Measurements from ENCODE around the gene CDC7. TPM values are rescaled to one million over a fixed set of nuclear protein-coding genes. Genes with fewer than 3 reads are reported as not detected.
"Not testable (repeated sequence)": the region's sequence is repeated elsewhere in the genome, so short reads cannot be mapped to it uniquely, and the experiment has no call there.

The CDC7 gene
- polyA plus RNA-seq, 1 donor (not counting 4 experiments of a cell fraction or from before 2014, with no cell fraction given) = 8.1 TPM

DNA sequence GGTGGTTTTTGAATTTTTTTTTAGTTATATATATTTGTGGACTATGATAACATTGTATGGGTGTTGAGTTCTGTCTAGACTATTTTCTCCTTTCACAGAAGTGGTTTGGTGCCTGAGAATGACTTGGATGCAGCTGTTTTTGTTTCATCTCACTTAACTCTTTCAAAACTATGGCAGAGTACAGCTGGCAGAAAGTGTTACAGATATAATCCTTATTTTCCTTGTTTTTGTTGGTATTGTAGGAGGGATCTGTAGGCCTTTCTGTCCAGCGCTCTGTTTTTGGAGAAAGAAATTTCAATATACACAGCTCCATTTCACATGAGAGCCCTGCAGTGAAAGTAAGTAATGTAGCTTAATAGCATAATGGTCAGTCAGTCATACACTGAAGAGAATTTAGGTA is 13.1 kb downstream of the CDC7 start:
- no peak for TF ChIP-seq EZH2 (IDR thresholded peaks at IDR 0.05; ENCODE audit: low read length)
- TF ChIP-seq, protein P1, sequence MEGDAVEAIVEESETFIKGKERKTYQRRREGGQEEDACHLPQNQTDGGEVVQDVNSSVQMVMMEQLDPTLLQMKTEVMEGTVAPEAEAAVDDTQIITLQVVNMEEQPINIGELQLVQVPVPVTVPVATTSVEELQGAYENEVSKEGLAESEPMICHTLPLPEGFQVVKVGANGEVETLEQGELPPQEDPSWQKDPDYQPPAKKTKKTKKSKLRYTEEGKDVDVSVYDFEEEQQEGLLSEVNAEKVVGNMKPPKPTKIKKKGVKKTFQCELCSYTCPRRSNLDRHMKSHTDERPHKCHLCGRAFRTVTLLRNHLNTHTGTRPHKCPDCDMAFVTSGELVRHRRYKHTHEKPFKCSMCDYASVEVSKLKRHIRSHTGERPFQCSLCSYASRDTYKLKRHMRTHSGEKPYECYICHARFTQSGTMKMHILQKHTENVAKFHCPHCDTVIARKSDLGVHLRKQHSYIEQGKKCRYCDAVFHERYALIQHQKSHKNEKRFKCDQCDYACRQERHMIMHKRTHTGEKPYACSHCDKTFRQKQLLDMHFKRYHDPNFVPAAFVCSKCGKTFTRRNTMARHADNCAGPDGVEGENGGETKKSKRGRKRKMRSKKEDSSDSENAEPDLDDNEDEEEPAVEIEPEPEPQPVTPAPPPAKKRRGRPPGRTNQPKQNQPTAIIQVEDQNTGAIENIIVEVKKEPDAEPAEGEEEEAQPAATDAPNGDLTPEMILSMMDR (optimal IDR thresholded peaks at IDR 0.05 in 1 of 3, IDR thresholded peaks at IDR 0.05 in 1 of 3, conservative IDR thresholded peaks at IDR 0.05 in 1 of 3; ENCODE audit: extremely low read depth in 1 of 3, insufficient read depth in 2 of 3, low read length in 3 of 3) = no peak
- no peaks in the 10 kb centered on the region for H3K9me3 ChIP-seq (ENCODE audit: control insufficient read depth, low read depth, low read length)
- H3K4me2 ChIP-seq (ENCODE audit: control insufficient read depth, extremely low read depth, insufficient read depth, low read depth, low read length) = no peak overlapping the region
- dilution Hi-C loops (cut with MboI; ENCODE audit: extremely low pct_ligation_motif_present, low sequenced_read_pairs) = no loop called here
- no peaks in the 10 kb centered on the region for H4K20me1 ChIP-seq (ENCODE audit: control insufficient read depth, extremely low read depth, insufficient read depth, low read length)
- H3K9ac ChIP-seq (ENCODE audit: control insufficient read depth, extremely low read depth, insufficient read depth, low read length) = no peak overlapping the region
- H3K27ac ChIP-seq (ENCODE audit: control insufficient read depth, insufficient read depth, low read length) = no peak overlapping the region
- no peak overlapping the region for H2AFZ ChIP-seq (ENCODE audit: control insufficient read depth, low read length)
- no peaks in the 10 kb centered on the region for H3K9me1 ChIP-seq (ENCODE audit: control insufficient read depth, extremely low read depth, insufficient read depth, low read length)
- H3K79me2 ChIP-seq (ENCODE audit: control insufficient read depth, insufficient read depth, low read length) = no peaks in the 10 kb centered on the region
- H3K4me1 ChIP-seq (ENCODE audit: control insufficient read depth, extremely low read depth, insufficient read depth, low read length) = no peaks in the 10 kb centered on the region
- no peaks in the 10 kb centered on the region for H3K27me3 ChIP-seq (ENCODE audit: control insufficient read depth, extremely low read depth, insufficient read depth, low read length)
- H3K36me3 ChIP-seq (ENCODE audit: control insufficient read depth in 2 of 2, extremely low read depth in 1 of 2, insufficient read depth in 2 of 2, low read length in 2 of 2) = peaks cover 0 to 9% of the 10 kb centered on the region in 2 experiments
- DNase-seq (ENCODE audit: low read depth, low spot score) = no peak
- no peak for FAIRE-seq
- H3K4me3 ChIP-seq (ENCODE audit: control insufficient read depth in 2 of 3, extremely low read depth in 1 of 3, insufficient read depth in 2 of 3, low read depth in 1 of 3, low read length in 3 of 3) = no peak overlapping the region

DNA sequence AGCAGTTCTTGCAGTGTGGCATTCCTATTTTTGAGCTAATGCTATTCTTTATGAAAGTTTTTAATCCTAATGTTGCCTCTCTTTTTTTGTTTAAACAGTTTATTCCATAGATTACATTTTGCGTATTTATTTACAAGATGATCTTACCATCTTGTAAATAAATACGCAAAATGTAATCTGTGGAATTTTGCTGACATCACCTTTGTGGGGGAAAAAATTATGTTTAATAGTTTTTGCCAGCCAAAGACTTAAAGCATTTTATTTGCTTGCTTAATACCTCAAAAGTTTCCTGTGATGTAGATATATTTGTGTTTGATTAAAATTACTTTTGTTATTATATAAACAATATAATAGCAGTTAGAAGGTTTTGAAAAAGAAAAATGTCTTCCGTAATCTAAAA is 15.3 kb downstream of the CDC7 start:
- Histone ChIP-seq H3K4me1 (ENCODE audit: control insufficient read depth, extremely low read depth, insufficient read depth, low read length) (no peaks in the 10 kb centered on the region), H3K9me1 (ENCODE audit: control insufficient read depth, extremely low read depth, insufficient read depth, low read length) (no peaks in the 10 kb centered on the region), H3K79me2 (ENCODE audit: control insufficient read depth, insufficient read depth, low read length) (no peaks in the 10 kb centered on the region), H3K4me2 (ENCODE audit: control insufficient read depth, extremely low read depth, insufficient read depth, low read depth, low read length) (no peak overlapping the region), H3K9me3 (ENCODE audit: control insufficient read depth, low read depth, low read length) (no peaks in the 10 kb centered on the region), H3K27ac (ENCODE audit: control insufficient read depth, insufficient read depth, low read length) (no peak overlapping the region), H3K36me3 (ENCODE audit: control insufficient read depth in 2 of 2, extremely low read depth in 1 of 2, insufficient read depth in 2 of 2, low read length in 2 of 2) (peaks cover 0 to 7% of the 10 kb centered on the region in 2 experiments), H3K9ac (ENCODE audit: control insufficient read depth, extremely low read depth, insufficient read depth, low read length) (no peak overlapping the region), H3K4me3 (ENCODE audit: control insufficient read depth in 2 of 3, extremely low read depth in 1 of 3, insufficient read depth in 2 of 3, low read depth in 1 of 3, low read length in 3 of 3) (no peak overlapping the region), H3K27me3 (ENCODE audit: control insufficient read depth, extremely low read depth, insufficient read depth, low read length) (no peaks in the 10 kb centered on the region), H4K20me1 (ENCODE audit: control insufficient read depth, extremely low read depth, insufficient read depth, low read length) (no peaks in the 10 kb centered on the region), H2AFZ (ENCODE audit: control insufficient read depth, low read length) (no peak overlapping the region)
- FAIRE-seq = no peak
- TF ChIP-seq EZH2 (IDR thresholded peaks at IDR 0.05; ENCODE audit: low read length) = no peak
- TF ChIP-seq, protein P1 (optimal IDR thresholded peaks at IDR 0.05 in 1 of 3, IDR thresholded peaks at IDR 0.05 in 1 of 3, conservative IDR thresholded peaks at IDR 0.05 in 1 of 3; ENCODE audit: extremely low read depth in 1 of 3, insufficient read depth in 2 of 3, low read length in 3 of 3) = no peak
- no peak for DNase-seq (ENCODE audit: low read depth, low spot score)
- dilution Hi-C loops (cut with MboI; ENCODE audit: extremely low pct_ligation_motif_present, low sequenced_read_pairs) = no loop called here

DNA sequence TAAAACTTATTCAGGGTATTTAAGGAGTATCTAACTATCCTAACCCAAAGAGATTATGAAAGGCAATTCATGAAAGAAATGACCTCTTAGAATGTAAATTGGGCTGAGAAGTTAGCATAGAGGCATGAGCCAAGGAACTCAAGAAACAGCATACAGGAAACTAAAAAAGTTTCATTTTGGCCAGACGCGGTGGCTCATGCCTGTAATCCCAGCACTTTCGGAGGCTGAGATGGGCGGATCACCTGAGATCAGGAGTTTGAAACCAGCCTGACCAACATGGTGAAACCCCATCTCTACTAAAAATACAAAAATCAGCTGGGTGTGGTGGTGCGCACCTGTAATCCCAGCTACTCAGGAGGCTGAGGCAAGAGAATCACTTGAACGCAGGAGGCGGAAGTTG is 16.0 kb downstream of the CDC7 start:
- DNase-seq (ENCODE audit: low read depth, low spot score); H3K27me3 ChIP-seq (ENCODE audit: control insufficient read depth, extremely low read depth, insufficient read depth, low read length); FAIRE-seq; dilution Hi-C loops (cut with MboI; ENCODE audit: extremely low pct_ligation_motif_present, low sequenced_read_pairs); H3K36me3 ChIP-seq (ENCODE audit: control insufficient read depth in 2 of 2, extremely low read depth in 1 of 2, insufficient read depth in 2 of 2, low read length in 2 of 2); H3K27ac ChIP-seq (ENCODE audit: control insufficient read depth, insufficient read depth, low read length); H3K9me1 ChIP-seq (ENCODE audit: control insufficient read depth, extremely low read depth, insufficient read depth, low read length); H3K4me1 ChIP-seq (ENCODE audit: control insufficient read depth, extremely low read depth, insufficient read depth, low read length); H3K9me3 ChIP-seq (ENCODE audit: control insufficient read depth, low read depth, low read length); H3K79me2 ChIP-seq (ENCODE audit: control insufficient read depth, insufficient read depth, low read length); H3K9ac ChIP-seq (ENCODE audit: control insufficient read depth, extremely low read depth, insufficient read depth, low read length); H3K4me2 ChIP-seq (ENCODE audit: control insufficient read depth, extremely low read depth, insufficient read depth, low read depth, low read length); H3K4me3 ChIP-seq (ENCODE audit: control insufficient read depth in 2 of 3, extremely low read depth in 1 of 3, insufficient read depth in 2 of 3, low read depth in 1 of 3, low read length in 3 of 3); H2AFZ ChIP-seq (ENCODE audit: control insufficient read depth, low read length); H4K20me1 ChIP-seq (ENCODE audit: control insufficient read depth, extremely low read depth, insufficient read depth, low read length): not testable (repeated sequence)

DNA sequence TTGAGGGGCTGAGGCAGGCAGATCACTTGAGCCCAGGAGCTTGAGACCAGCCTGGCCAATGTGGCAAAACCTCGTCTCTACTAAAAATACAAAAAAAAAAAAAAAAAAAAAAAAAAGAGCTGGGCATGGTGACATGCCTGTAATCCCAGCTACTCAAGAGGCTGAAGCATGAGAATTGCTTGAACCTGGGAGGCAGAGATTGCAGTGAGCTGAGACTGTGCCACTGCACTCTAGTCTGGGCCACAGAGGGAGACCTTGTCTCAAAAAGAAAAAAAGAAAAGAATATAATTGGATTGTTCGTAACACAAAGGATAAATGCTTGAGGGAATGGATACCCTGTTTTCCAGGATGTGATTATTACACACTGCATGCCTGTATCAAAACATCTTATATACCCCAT is 18.5 kb downstream of the CDC7 start:
- H3K9me1 ChIP-seq (ENCODE audit: control insufficient read depth, extremely low read depth, insufficient read depth, low read length); H3K4me2 ChIP-seq (ENCODE audit: control insufficient read depth, extremely low read depth, insufficient read depth, low read depth, low read length); H3K9me3 ChIP-seq (ENCODE audit: control insufficient read depth, low read depth, low read length); H3K36me3 ChIP-seq (ENCODE audit: control insufficient read depth in 2 of 2, extremely low read depth in 1 of 2, insufficient read depth in 2 of 2, low read length in 2 of 2); H3K4me1 ChIP-seq (ENCODE audit: control insufficient read depth, extremely low read depth, insufficient read depth, low read length); dilution Hi-C loops (cut with MboI; ENCODE audit: extremely low pct_ligation_motif_present, low sequenced_read_pairs); H3K27ac ChIP-seq (ENCODE audit: control insufficient read depth, insufficient read depth, low read length); DNase-seq (ENCODE audit: low read depth, low spot score); H4K20me1 ChIP-seq (ENCODE audit: control insufficient read depth, extremely low read depth, insufficient read depth, low read length); FAIRE-seq; H3K27me3 ChIP-seq (ENCODE audit: control insufficient read depth, extremely low read depth, insufficient read depth, low read length); H3K4me3 ChIP-seq (ENCODE audit: control insufficient read depth in 2 of 3, extremely low read depth in 1 of 3, insufficient read depth in 2 of 3, low read depth in 1 of 3, low read length in 3 of 3); H3K9ac ChIP-seq (ENCODE audit: control insufficient read depth, extremely low read depth, insufficient read depth, low read length); H3K79me2 ChIP-seq (ENCODE audit: control insufficient read depth, insufficient read depth, low read length); H2AFZ ChIP-seq (ENCODE audit: control insufficient read depth, low read length): not testable (repeated sequence)
